Measurements from ENCODE around the gene SOX18.
A peak's percentile ranks its signal among the peaks of the same experiment; 100 is the strongest.

SOX18 gene

DNA sequence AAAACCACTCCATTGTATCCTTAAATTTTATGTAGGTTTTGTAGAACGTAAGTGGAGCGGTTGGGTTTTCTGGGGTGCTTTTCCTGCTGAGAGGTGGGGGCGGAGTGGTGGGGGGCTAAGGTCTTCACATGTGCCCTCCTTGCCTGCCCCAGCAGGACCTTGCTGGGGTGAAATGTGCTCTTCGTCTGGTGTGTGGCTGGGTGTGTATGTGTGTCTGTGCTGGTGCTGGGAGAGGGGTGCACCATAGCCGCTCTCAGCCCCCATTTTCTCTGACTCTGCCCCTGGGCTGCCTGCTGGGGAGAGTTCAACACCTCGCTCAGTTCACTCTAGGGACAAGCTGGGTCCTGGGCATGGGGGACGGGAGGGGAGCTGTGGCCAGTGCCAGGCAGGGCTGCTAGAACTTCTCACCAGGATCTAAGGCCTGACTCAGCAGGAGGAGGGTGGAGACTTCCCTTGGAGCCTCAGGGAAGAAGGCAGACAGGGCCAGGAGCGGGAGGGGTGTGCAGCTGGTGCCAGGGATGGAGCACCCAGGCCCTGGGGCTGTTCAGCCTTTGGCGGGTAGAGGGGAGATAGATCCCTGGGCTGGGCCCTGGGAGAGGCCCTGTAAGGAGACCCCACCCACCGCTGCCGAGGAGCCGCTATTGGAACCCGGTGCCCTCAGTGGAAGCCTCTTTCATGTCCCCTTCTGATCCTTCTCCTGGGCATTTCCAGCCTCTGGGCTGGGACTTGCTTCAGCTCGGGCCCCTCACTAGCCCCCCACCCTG is 4.8 kb downstream of the SOX18 start:
- no peak for TF ChIP-seq CTCF (IDR thresholded peaks at IDR 0.05; ENCODE audit: insufficient read depth, low read depth, low read length, missing control alignments)
- DNase-seq (ENCODE audit: low read depth): no peak
- H3K4me3 ChIP-seq (ENCODE audit: low read depth, low read length): no peak overlapping the region

DNA sequence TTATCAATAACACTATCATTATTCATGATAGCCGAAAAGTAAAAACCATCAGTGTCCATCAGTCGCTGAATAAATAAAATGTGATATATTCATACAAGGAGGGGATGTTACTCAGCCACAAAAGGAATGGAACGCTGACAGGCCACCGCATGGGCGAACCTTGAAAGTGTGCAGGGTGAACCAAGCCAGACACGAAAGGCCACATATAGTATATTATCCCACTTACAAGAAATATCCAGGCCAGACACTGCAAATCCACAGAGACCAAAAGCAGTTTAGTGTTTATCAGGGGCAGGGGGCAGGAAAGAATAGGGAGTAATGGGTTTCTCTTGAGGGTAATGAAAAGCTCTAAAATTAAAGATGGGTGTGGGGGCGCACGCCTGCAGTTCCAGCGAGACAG is 5.7 kb downstream of the SOX18 start:
- DNase-seq (ENCODE audit: low read depth): no peak
- H3K4me3 ChIP-seq (ENCODE audit: low read depth, low read length): no peak overlapping the region
- no peak for TF ChIP-seq CTCF (IDR thresholded peaks at IDR 0.05; ENCODE audit: insufficient read depth, low read depth, low read length, missing control alignments)

GRCh38 chr20:64042054-64042781 is 7.2 kb downstream of the SOX18 start:
- no peak for TF ChIP-seq CTCF (IDR thresholded peaks at IDR 0.05; ENCODE audit: insufficient read depth, low read depth, low read length, missing control alignments)
- DNase-seq (ENCODE audit: low read depth): peak; percentile 59
- H3K4me3 ChIP-seq (ENCODE audit: low read depth, low read length): peak overlapping the region; percentile 61

- no peak for TF ChIP-seq CTCF (IDR thresholded peaks at IDR 0.05; ENCODE audit: insufficient read depth, low read depth, low read length, missing control alignments)
- peak overlapping the region; percentile 61 for H3K4me3 ChIP-seq (ENCODE audit: low read depth, low read length)
- peak; percentile 35 for DNase-seq (ENCODE audit: low read depth)
These were observed 7.7 kb downstream of the SOX18 start for GRCh38 chr20:64041781-64042053.

- TF ChIP-seq CTCF (IDR thresholded peaks at IDR 0.05; ENCODE audit: insufficient read depth, low read depth, low read length, missing control alignments): no peak
- peak overlapping the region; percentile 61 for H3K4me3 ChIP-seq (ENCODE audit: low read depth, low read length)
- DNase-seq (ENCODE audit: low read depth): no peak
These were observed 8.2 kb downstream of the SOX18 start for GRCh38 chr20:64041040-64041780.

- H3K4me3 ChIP-seq (ENCODE audit: low read depth, low read length): no peak overlapping the region
- no peak for DNase-seq (ENCODE audit: low read depth)
- TF ChIP-seq CTCF (IDR thresholded peaks at IDR 0.05; ENCODE audit: insufficient read depth, low read depth, low read length, missing control alignments): no peak
These were observed 9.0 kb downstream of the SOX18 start for GRCh38 chr20:64040231-64041039.
